Activated CD8-positive, alpha-beta T cell treated with anti-CD3 and anti-CD28 coated beads for 36 hours (primary cell): ENCODE results near the gene DHX35. TPM values are rescaled to one million over a fixed set of nuclear protein-coding genes. Genes with fewer than 3 reads are reported as not detected.
"Not testable (repeated sequence)": the region's sequence is repeated elsewhere in the genome, so short reads cannot be mapped to it uniquely, and the experiment has no call there.

Experiments
- ATAC-seq: fragments of 200-7000 bp; cut with Tn5 transposase; one replicate; pipeline ENCODE4 v1.10.0; 2021; ENCODE audit warnings: mild to moderate bottlenecking, moderate library complexity
- CTCF ChIA-PET: fragments of 350-600 bp; sonication (Branson Sonifier 250); formaldehyde crosslinking; loops from one replicate; lab custom pipeline; 2021; ENCODE audit warnings: antibody characterized with exemption; lab: Charles Lee
- POLR2A ChIA-PET: fragments of 350-600 bp; sonication (Branson Sonifier 250); formaldehyde crosslinking; loops from one replicate; lab custom pipeline; 2021; ENCODE audit warnings: antibody characterized with exemption; lab: Charles Lee
- DNase-seq: peaks from one replicate; pipeline ENCODE4 v3.0.0-alpha.2; 2020
- H3K27ac Mint-ChIP-seq: one replicate; pipeline ENCODE4 v1.8.0; 2021; ENCODE audit warnings: mild to moderate bottlenecking, mixed read lengths
- H3K27me3 Mint-ChIP-seq: one replicate; pipeline ENCODE4 v1.8.0; 2021; ENCODE audit warnings: mixed read lengths
- H3K36me3 Mint-ChIP-seq: one replicate; pipeline ENCODE4 v1.8.0; 2021; ENCODE audit warnings: low read depth, mixed read lengths
- H3K4me1 Mint-ChIP-seq: one replicate; pipeline ENCODE4 v1.8.0; 2021; ENCODE audit warnings: low read depth, mixed read lengths
- H3K4me3 Mint-ChIP-seq: one replicate; pipeline ENCODE4 v1.8.0; 2021; ENCODE audit warnings: mild to moderate bottlenecking, moderate library complexity, mixed read lengths
- H3K9me3 Mint-ChIP-seq: one replicate; pipeline ENCODE4 v1.8.0; 2021; ENCODE audit warnings: mixed read lengths
- CTCF ChIP-seq: fragments of 200-600 bp; IDR thresholded peaks from one replicate; pipeline ENCODE4 v1.8.0; 2022; ENCODE audit warnings: antibody characterized with exemption, mild to moderate bottlenecking
- intact Hi-C: fragments of 100-400 bp; cut with micrococcal nuclease; formaldehyde crosslinking; loops from one replicate; pipeline ENCODE4 v1.10.0; 2022
- total RNA-seq, 2 experiments: library from RNA; stranded (reverse); gene quantifications; one replicate each; pipeline ENCODE4 v1.2.3, GENCODE V29; 2021

Gene DHX35
- total RNA-seq, 2 experiments from 2014 or later = 12.2 to 12.6 TPM

GRCh38 chr20:38987777-38988176 is 25.6 kb downstream of the DHX35 start:
- H3K4me1 Mint-ChIP-seq = peaks cover 14% of the 10 kb centered on the region
- H3K36me3 Mint-ChIP-seq = peaks cover 20% of the 10 kb centered on the region
- DNase-seq (no peak), ATAC-seq (no peak)
- POLR2A ChIA-PET = interaction anchor here (0.6 to 0.7 kb wide), 2 partner anchors 27 to 64 kb away, joined by 3 to 4 read pairs; no protein-coding TSS in a partner anchor
- CTCF ChIA-PET = interaction anchor here (0.8 kb wide), 2 partner anchors 10 to 21 kb away, joined by 3 read pairs; no protein-coding TSS in a partner anchor
- no peaks in the 10 kb centered on the region for H3K27me3 Mint-ChIP-seq
- intact Hi-C loops = no loop called here
- TF ChIP-seq CTCF = no peak
- no peaks in the 10 kb centered on the region for H3K9me3 Mint-ChIP-seq
- peak overlapping the region; percentile 9 for H3K27ac Mint-ChIP-seq
- H3K4me3 Mint-ChIP-seq = no peak overlapping the region

- POLR2A ChIA-PET = interaction anchor here (1.6 kb wide), 1 partner anchor 65 kb away, joined by 4 read pairs; the partner anchor contains the start of gene FAM83D
- TF ChIP-seq CTCF = no peak
- no peaks in the 10 kb centered on the region for H3K27me3 Mint-ChIP-seq
- no peak overlapping the region for H3K27ac Mint-ChIP-seq
- intact Hi-C loops = no loop called here
- DNase-seq = no peak
- no peak overlapping the region for H3K4me3 Mint-ChIP-seq
- H3K9me3 Mint-ChIP-seq = no peaks in the 10 kb centered on the region
- ATAC-seq = no peak
- CTCF ChIA-PET = interaction anchor here (1.0 to 3.1 kb wide), 3 partner anchors 29 to 60 kb away, joined by 3 to 12 read pairs (median 5); partner anchors contain the start of gene DHX35
- H3K36me3 Mint-ChIP-seq = peaks cover 18% of the 10 kb centered on the region
- H3K4me1 Mint-ChIP-seq = peaks cover 13% of the 10 kb centered on the region
Observed at GRCh38 chr20:38990728-38991127, 28.6 kb downstream of the DHX35 start.

GRCh38 chr20:38991814-38992704 is 29.9 kb downstream of the DHX35 start:
- Mint-ChIP-seq H3K4me3 (no peak overlapping the region), H3K4me1 (peaks cover 17% of the 10 kb centered on the region), H3K27ac (no peak overlapping the region), H3K9me3 (no peaks in the 10 kb centered on the region), H3K36me3 (peaks cover 28% of the 10 kb centered on the region), H3K27me3 (no peaks in the 10 kb centered on the region)
- ATAC-seq = no peak
- ChIA-PET CTCF (interaction anchor here (1.0 to 1.2 kb wide), 3 partner anchors 30 to 57 kb away, joined by 3 to 5 read pairs (median 5); partner anchors contain the start of gene DHX35), POLR2A (interaction anchor here (0.7 to 1.6 kb wide), 3 partner anchors 13 to 66 kb away, joined by 3 to 4 read pairs (median 3); partner anchors contain the start of gene FAM83D)
- intact Hi-C loops = no loop called here
- no peak for TF ChIP-seq CTCF
- DNase-seq = no peak

DNA sequence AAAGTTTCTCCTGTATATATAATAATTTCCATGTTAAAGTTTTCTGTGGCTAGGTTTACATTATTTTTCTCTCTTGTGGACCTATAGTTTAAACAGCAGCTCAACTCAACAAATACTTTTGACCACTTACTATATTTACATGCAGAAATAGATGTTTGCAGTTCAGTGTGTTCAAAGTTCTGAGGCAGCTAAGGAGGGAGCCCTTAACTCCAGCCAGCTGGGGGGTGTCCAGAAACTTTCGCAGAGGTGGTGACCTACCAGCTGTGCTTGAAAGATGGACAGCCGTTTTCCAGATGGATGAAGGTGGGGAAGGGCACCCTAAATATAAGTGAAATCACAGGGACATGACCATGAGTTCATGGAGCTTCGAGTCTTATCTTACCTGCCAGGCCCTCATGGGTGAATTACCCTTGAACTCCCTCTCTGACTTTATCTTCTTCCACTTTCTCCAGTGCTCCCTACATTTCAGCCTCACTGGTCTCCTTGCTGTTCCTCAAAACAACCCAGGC is 33.4 kb downstream of the DHX35 start:
- peaks cover 35% of the 10 kb centered on the region for H3K4me1 Mint-ChIP-seq
- H3K27ac Mint-ChIP-seq = no peak overlapping the region
- POLR2A ChIA-PET = interaction anchor here (0.5 to 1.5 kb wide), 4 partner anchors 26 to 365 kb away, joined by 3 to 7 read pairs (median 4); partner anchors contain the start of genes DHX35 and FAM83D
- no peak for TF ChIP-seq CTCF
- DNase-seq (no peak), ATAC-seq (no peak)
- H3K36me3 Mint-ChIP-seq = peaks cover 35% of the 10 kb centered on the region
- CTCF ChIA-PET = interaction anchor here (0.9 to 4.9 kb wide), 4 partner anchors 9 to 70 kb away, joined by 3 to 22 read pairs (median 10); partner anchors contain the start of genes DHX35 and FAM83D
- no peaks in the 10 kb centered on the region for H3K27me3 Mint-ChIP-seq
- intact Hi-C loops = no loop called here
- no peak overlapping the region for H3K4me3 Mint-ChIP-seq
- no peaks in the 10 kb centered on the region for H3K9me3 Mint-ChIP-seq

DNA sequence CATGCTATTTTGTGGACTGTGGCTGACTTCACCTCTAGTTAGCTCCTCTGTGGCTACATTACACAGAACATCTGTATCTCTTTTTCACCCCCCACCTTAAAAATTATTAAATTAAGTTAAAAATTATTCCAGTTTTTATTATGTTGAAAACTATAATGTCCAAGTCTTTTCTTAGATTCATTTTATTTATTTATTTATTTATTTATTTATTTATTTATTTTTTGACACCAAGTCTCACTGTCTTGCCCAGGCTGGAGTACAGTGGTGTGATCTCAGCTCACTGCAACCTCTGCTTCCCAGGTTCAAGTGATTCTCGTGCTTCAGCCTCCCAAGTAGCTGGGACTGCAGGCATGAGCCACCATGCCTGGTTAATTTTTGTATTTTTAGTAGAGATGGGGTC is 34.7 kb downstream of the DHX35 start:
- Mint-ChIP-seq H3K4me1 (peaks cover 35% of the 10 kb centered on the region), H3K27ac (peak overlapping the region; percentile 77), H3K36me3 (peaks cover 43% of the 10 kb centered on the region)
- intact Hi-C loops = loop anchor here (1.0 kb wide), 1 partner anchor 22 kb away; no protein-coding TSS in a partner anchor
- ChIA-PET CTCF (interaction anchor here (1.1 to 4.9 kb wide), 7 partner anchors 10 to 190 kb away, joined by 3 to 24 read pairs (median 7); partner anchors contain the start of genes DHX35 and FAM83D), POLR2A (interaction anchor here (0.7 to 1.7 kb wide), 9 partner anchors 18 to 70 kb away, joined by 3 to 5 read pairs (median 3); partner anchors contain the start of gene FAM83D)
- ATAC-seq, DNase-seq, H3K27me3 Mint-ChIP-seq, H3K9me3 Mint-ChIP-seq, H3K4me3 Mint-ChIP-seq: not testable (repeated sequence)
